HepG2 (cell line): ENCODE measurements around the gene IQCE. TPM values are rescaled to one million over a fixed set of nuclear protein-coding genes. Genes with fewer than 3 reads are reported as not detected.

Experiments used
- ATF7 ChIP-seq, 2 experiments: fragments of 450-650 bp in 1 of 2; sonication (generic) in 1 of 2; formaldehyde crosslinking in 1 of 2; IDR thresholded peaks; 2 replicates each; pipeline versions ENCODE4 v1.4.0 to v1.6.1; 2016 to 2020; ENCODE audit warnings: antibody characterized with exemption in 1 of 2, mild to moderate bottlenecking in 1 of 2, missing genetic modification reagents in 1 of 2
- DMAP1 ChIP-seq: IDR thresholded peaks from 2 replicates; pipeline ENCODE4 v1.6.1; 2016
- GLI4 ChIP-seq: sonication (generic); formaldehyde crosslinking; IDR thresholded peaks from 2 replicates; pipeline ENCODE4 v1.5.1; 2020; ENCODE audit warnings: missing genetic modification reagents, mild to moderate bottlenecking, moderate library complexity, borderline replicate concordance
- HDAC6 ChIP-seq: fragments of 200-600 bp; sonication (generic); IDR thresholded peaks from 2 replicates; pipeline ENCODE4 v1.7.0; 2017; ENCODE audit warnings: mild to moderate bottlenecking, antibody characterized with exemption, low read length, low read depth
- STAG1 ChIP-seq: sonication (generic); formaldehyde crosslinking; IDR thresholded peaks from 2 replicates; pipeline ENCODE4 v1.4.0; 2020; ENCODE audit warnings: missing genetic modification reagents
- TERF1 ChIP-seq: sonication (generic); formaldehyde crosslinking; IDR thresholded peaks from 2 replicates; pipeline ENCODE4 v1.8.0; 2022; ENCODE audit warnings: mild to moderate bottlenecking, missing genetic modification reagents, moderate library complexity
- ZBTB34 ChIP-seq: sonication (generic); formaldehyde crosslinking; IDR thresholded peaks from 2 replicates; pipeline ENCODE4 v1.8.0; 2022; ENCODE audit warnings: mild to moderate bottlenecking, missing genetic modification reagents
- ZNF598 ChIP-seq: sonication (generic); formaldehyde crosslinking; IDR thresholded peaks from 2 replicates; pipeline ENCODE4 v1.5.1; 2020; ENCODE audit warnings: mild to moderate bottlenecking, missing genetic modification reagents, borderline replicate concordance
- ZNF878 ChIP-seq: sonication (generic); formaldehyde crosslinking; IDR thresholded peaks from 2 replicates; pipeline ENCODE4 v1.8.1; 2023; ENCODE audit warnings: mild to moderate bottlenecking, missing genetic modification reagents, moderate library complexity
- polyA plus RNA-seq, 8 experiments: library from polyadenylated mRNA; depleted of rRNA in 3 of 8; stranded (reverse) in 7 of 8; unstranded in 1 of 8; fragments of >200 nt; fragmentation: Illumina TruSeq in 4 of 8; extraction: Trizol in 4 of 8; gene quantifications; 2 replicates each; pipeline versions ENCODE4 v1.2.1 to v1.2.3, GENCODE V29; 2011 to 2016; ENCODE audit warnings: low read depth in 4 of 8, missing spikeins in 1 of 8, mixed read lengths in 1 of 8; ENCODE audit not compliant: insufficient read depth in 1 of 8
- total RNA-seq, 5 experiments: library from RNA; depleted of rRNA; stranded (reverse); fragments of >200 nt; fragmentation: Illumina TruSeq; extraction: Trizol; gene quantifications; 2 replicates each; pipeline ENCODE4 v1.2.3, GENCODE V29; 2016; ENCODE audit warnings: low read depth in 1 of 5
- TF ChIP-seq, protein P1 (sequence below): sonication (generic); formaldehyde crosslinking; IDR thresholded peaks from 2 replicates; pipeline ENCODE4 v1.4.0; 2020; ENCODE audit warnings: mild to moderate bottlenecking, missing genetic modification reagents
- TF ChIP-seq, protein P2 (sequence below): sonication (generic); formaldehyde crosslinking; IDR thresholded peaks from 2 replicates; pipeline ENCODE4 v1.4.0; 2020; ENCODE audit warnings: mild to moderate bottlenecking, missing genetic modification reagents

The IQCE gene
- total and polyA plus RNA-seq, 2 of the 13 experiments (the other 11 are each of a cell fraction or from before 2014, with no cell fraction given) = 1.5 to 2.5 TPM

DNA sequence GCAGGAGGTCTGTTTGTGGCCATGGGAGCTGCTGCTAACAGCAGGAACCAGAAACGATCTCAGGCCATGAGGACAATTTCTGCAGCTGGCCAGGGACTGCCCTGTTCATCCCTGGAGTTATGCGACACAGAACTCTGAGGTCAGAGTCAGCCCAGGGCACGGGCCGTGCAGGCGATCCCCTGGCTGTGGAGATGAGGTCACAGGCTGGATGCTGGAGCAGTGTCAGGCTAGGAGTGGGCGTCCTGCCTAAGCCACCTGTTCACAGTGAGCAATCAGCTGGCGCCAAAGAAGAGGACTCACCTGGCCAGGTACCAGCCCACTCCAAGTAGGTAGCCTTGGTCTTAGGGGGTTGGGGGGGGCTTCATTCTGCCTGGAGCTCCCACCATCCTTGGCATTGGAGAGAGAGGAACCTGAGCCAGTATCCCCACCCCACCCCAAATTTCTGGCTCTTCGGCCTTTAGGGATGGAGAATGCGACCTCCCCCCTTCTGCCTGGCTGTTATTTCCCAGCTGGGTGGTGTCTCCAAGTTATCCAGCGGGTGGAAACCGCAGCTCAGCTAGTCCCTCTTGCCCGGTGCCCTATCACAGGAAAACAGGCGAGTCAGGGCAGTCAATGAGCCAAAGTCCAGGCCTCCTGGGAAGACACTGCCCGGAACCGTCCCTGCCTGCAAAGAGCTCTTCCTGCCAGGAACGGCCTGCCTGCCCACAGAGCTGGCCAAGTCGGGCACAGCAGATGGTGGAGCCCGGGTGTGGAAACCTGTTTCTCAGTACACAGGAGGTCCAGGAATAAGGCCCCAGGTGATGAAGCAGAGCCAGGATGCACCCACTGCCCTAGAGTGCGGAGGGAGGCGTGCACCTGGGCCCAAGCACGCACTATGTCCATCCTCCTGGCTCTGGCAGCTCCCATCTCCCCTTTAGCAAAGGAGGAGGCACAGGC, 71.2 kb downstream of the IQCE start (continued):
- TF ChIP-seq, protein P1, sequence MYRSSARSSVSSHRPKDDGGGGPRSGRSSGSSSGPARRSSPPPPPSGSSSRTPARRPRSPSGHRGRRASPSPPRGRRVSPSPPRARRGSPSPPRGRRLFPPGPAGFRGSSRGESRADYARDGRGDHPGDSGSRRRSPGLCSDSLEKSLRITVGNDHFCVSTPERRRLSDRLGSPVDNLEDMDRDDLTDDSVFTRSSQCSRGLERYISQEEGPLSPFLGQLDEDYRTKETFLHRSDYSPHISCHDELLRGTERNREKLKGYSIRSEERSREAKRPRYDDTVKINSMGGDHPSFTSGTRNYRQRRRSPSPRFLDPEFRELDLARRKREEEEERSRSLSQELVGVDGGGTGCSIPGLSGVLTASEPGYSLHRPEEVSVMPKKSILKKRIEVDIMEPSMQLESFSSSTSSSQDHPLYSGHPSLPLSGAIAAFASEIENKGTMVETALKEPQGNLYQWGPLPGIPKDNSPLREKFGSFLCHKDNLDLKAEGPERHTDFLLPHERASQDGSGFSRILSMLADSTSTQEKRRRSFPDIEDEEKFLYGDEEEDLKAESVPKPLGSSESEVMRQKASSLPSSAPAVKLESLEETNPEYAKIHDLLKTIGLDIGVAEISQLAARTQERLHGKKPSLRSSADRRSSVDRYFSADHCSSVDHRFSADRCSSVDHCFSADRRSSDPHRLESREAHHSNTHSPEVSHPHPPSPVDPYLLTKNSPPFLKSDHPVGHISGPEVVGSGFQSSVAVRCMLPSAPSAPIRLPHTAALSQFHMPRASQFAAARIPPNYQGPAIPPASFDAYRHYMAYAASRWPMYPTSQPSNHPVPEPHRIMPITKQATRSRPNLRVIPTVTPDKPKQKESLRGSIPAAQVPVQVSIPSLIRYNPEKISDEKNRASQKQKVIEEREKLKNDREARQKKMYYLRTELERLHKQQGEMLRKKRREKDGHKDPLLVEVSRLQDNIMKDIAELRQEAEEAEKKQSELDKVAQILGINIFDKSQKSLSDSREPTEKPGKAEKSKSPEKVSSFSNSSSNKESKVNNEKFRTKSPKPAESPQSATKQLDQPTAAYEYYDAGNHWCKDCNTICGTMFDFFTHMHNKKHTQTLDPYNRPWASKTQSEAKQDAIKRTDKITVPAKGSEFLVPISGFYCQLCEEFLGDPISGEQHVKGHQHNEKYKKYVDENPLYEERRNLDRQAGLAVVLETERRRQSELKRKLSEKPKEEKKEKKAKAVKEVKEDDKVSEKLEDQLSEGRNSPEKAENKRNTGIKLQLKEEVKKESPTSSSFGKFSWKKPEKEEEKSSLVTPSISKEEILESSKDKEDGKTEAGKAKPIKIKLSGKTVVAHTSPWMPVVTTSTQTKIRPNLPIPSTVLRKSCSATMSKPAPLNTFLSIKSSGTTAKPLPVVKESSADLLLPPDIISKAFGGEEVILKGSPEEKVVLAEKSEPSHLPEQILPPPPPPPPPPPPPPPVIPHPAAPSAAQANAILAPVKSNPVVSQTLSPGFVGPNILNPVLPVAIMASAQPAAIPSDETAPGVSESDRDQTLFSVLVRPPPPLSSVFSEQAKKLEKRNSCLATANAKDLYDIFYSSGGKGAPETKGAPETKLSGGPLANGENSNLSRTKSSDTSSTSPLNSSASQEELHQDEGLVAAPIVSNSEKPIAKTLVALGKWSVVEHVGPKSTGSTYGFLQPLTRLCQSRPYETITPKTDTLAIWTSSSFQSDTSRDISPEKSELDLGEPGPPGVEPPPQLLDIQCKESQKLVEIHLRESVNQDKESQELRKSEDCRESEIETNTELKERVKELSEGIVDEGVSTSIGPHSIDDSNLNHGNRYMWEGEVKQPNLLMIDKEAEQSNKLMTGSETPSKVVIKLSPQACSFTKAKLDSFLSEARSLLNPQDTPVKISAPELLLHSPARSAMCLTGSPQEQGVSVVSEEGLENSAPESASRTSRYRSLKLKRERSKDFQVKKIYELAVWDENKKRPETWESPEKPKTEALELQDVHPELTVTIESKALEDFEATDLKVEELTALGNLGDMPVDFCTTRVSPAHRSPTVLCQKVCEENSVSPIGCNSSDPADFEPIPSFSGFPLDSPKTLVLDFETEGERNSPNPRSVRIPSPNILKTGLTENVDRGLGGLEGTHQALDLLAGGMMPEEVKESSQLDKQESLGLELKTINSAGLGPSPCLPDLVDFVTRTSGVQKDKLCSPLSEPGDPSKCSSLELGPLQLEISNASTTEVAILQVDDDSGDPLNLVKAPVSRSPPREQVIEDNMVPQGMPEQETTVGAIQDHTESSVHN (CRISPR knock-in tag) = peak; percentile 21; the same call in 1 of the 2 replicates
- TF ChIP-seq GLI4 = no peak
- no peak for TF ChIP-seq ZNF598 (CRISPR knock-in tag)
- no peak for TF ChIP-seq STAG1
- TF ChIP-seq DMAP1 = peak; percentile 45; the same call in 1 of the 2 replicates
- TF ChIP-seq ZBTB34 (CRISPR knock-in tag) = no peak
- no peak for TF ChIP-seq HDAC6
- TF ChIP-seq, protein P2, sequence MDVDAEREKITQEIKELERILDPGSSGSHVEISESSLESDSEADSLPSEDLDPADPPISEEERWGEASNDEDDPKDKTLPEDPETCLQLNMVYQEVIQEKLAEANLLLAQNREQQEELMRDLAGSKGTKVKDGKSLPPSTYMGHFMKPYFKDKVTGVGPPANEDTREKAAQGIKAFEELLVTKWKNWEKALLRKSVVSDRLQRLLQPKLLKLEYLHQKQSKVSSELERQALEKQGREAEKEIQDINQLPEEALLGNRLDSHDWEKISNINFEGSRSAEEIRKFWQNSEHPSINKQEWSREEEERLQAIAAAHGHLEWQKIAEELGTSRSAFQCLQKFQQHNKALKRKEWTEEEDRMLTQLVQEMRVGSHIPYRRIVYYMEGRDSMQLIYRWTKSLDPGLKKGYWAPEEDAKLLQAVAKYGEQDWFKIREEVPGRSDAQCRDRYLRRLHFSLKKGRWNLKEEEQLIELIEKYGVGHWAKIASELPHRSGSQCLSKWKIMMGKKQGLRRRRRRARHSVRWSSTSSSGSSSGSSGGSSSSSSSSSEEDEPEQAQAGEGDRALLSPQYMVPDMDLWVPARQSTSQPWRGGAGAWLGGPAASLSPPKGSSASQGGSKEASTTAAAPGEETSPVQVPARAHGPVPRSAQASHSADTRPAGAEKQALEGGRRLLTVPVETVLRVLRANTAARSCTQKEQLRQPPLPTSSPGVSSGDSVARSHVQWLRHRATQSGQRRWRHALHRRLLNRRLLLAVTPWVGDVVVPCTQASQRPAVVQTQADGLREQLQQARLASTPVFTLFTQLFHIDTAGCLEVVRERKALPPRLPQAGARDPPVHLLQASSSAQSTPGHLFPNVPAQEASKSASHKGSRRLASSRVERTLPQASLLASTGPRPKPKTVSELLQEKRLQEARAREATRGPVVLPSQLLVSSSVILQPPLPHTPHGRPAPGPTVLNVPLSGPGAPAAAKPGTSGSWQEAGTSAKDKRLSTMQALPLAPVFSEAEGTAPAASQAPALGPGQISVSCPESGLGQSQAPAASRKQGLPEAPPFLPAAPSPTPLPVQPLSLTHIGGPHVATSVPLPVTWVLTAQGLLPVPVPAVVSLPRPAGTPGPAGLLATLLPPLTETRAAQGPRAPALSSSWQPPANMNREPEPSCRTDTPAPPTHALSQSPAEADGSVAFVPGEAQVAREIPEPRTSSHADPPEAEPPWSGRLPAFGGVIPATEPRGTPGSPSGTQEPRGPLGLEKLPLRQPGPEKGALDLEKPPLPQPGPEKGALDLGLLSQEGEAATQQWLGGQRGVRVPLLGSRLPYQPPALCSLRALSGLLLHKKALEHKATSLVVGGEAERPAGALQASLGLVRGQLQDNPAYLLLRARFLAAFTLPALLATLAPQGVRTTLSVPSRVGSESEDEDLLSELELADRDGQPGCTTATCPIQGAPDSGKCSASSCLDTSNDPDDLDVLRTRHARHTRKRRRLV = peak; percentile 14; the same call in 1 of the 2 replicates
- TF ChIP-seq TERF1 (CRISPR knock-in tag) = no peak
- TF ChIP-seq ZNF878 = no peak
- no peak for TF ChIP-seq ATF7 (IDR thresholded peaks at IDR 0.05)
- peak; percentile 28 for TF ChIP-seq ATF7 (CRISPR knock-in tag; IDR thresholded peaks at IDR 0.05)
